DND-41 (cell line): ENCODE measurements around the gene RNLS.

ENCODE experiments used
- ATAC-seq: fragments of 200-7000 bp; cut with Tn5 transposase; 3 replicates; pipeline ENCODE4 v1.9.1; 2021; ENCODE audit warnings: low read depth; ENCODE audit not compliant: insufficient read depth
- DNase-seq: peaks from one replicate; pipeline ENCODE4 v3.0.0-alpha.2; 2020
- H2AFZ ChIP-seq: 2 replicates; pipeline ENCODE4 v1.6.0; 2012; ENCODE audit warnings: low read depth, low read length
- H3K27ac ChIP-seq: 2 replicates; pipeline ENCODE4 v1.5.1; 2012; ENCODE audit warnings: low read length, inconsistent platforms
- H3K27me3 ChIP-seq: fragments of 200-600 bp; sonication (generic); 2 replicates; pipeline ENCODE4 v1.6.0; 2012; ENCODE audit warnings: low read length, mild to moderate bottlenecking, inconsistent platforms; ENCODE audit not compliant: insufficient read depth, poor library complexity
- H3K36me3 ChIP-seq: 2 replicates; pipeline ENCODE4 v1.5.1; 2012; ENCODE audit warnings: low read length, inconsistent platforms; ENCODE audit not compliant: insufficient read depth
- H3K4me1 ChIP-seq: 2 replicates; pipeline ENCODE4 v1.5.1; 2012; ENCODE audit warnings: mild to moderate bottlenecking, low read length; ENCODE audit not compliant: insufficient read depth
- H3K4me2 ChIP-seq: 2 replicates; pipeline ENCODE4 v1.6.0; 2012; ENCODE audit warnings: mild to moderate bottlenecking, moderate library complexity, low read length, inconsistent platforms; ENCODE audit not compliant: insufficient read depth
- H3K4me3 ChIP-seq, 2 experiments: fragments of 200-600 bp in 1 of 2; shearing (Covaris generic) in 1 of 2; 2 replicates each; pipeline ENCODE4 v1.5.1; 2012 to 2016; ENCODE audit warnings: inconsistent platforms in 2 of 2, low read length in 2 of 2, mild to moderate bottlenecking in 2 of 2, low read depth in 1 of 2, moderate library complexity in 1 of 2
- H3K79me2 ChIP-seq: 2 replicates; pipeline ENCODE4 v1.6.0; 2012; ENCODE audit warnings: low read length, inconsistent platforms; ENCODE audit not compliant: insufficient read depth
- H3K9ac ChIP-seq: 2 replicates; pipeline ENCODE4 v1.6.0; 2012; ENCODE audit warnings: low read depth, mild to moderate bottlenecking, inconsistent platforms, low read length, moderate library complexity
- H3K9me3 ChIP-seq: 2 replicates; pipeline ENCODE4 v1.5.1; 2012; ENCODE audit warnings: low read length, moderate library complexity, mild to moderate bottlenecking, inconsistent platforms; ENCODE audit not compliant: insufficient read depth, severe bottlenecking
- H4K20me1 ChIP-seq: 2 replicates; pipeline ENCODE4 v1.6.0; 2012; ENCODE audit warnings: low read length; ENCODE audit not compliant: insufficient read depth
- EZH2 ChIP-seq: IDR thresholded peaks from 3 replicates; pipeline ENCODE4 v1.6.1; 2012; ENCODE audit warnings: borderline replicate concordance, low read depth, mild to moderate bottlenecking, moderate library complexity, low read length, inconsistent platforms; ENCODE audit not compliant: severe bottlenecking
- TF ChIP-seq, protein P1 (sequence below): IDR thresholded peaks from 2 replicates; pipeline ENCODE4 v1.5.1; 2012; ENCODE audit warnings: borderline replicate concordance, low read length, moderate library complexity, mild to moderate bottlenecking; ENCODE audit not compliant: poor library complexity, severe bottlenecking; ENCODE audit errors: extremely low read depth

Gene RNLS

DNA sequence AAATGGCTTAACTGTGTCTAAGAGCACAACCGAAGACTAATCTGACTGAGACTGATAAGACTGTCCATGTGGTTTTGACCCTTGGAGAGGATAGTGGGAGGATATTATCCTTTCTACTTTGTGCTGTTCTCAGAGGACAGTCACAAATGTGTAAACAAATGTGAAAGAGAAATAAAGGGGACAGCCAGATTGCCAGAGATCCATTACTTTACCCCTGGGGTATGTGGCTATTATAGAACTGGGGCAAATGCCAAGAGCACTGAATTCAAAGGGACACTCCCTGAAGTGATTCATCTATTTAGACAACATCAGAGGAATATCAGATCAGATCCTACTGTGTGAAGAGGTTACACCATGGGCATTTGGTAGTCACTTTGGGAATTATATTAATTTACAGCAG is 154.7 kb downstream of the RNLS start:
- DNase-seq (no peak), ATAC-seq (no peak)
- H3K79me2 ChIP-seq, result no peaks in the 10 kb centered on the region
- H3K27ac ChIP-seq, result no peak overlapping the region
- no peaks in the 10 kb centered on the region for H3K27me3 ChIP-seq
- H3K4me2 ChIP-seq, result no peak overlapping the region
- H3K4me1 ChIP-seq, result peaks cover 4% of the 10 kb centered on the region; the same call in 1 of the 2 replicates
- no peak overlapping the region for H2AFZ ChIP-seq
- no peaks in the 10 kb centered on the region for H3K9me3 ChIP-seq
- no peak overlapping the region for H3K4me3 ChIP-seq
- no peak overlapping the region for H3K9ac ChIP-seq
- H4K20me1 ChIP-seq, result no peaks in the 10 kb centered on the region
- TF ChIP-seq, protein P1, sequence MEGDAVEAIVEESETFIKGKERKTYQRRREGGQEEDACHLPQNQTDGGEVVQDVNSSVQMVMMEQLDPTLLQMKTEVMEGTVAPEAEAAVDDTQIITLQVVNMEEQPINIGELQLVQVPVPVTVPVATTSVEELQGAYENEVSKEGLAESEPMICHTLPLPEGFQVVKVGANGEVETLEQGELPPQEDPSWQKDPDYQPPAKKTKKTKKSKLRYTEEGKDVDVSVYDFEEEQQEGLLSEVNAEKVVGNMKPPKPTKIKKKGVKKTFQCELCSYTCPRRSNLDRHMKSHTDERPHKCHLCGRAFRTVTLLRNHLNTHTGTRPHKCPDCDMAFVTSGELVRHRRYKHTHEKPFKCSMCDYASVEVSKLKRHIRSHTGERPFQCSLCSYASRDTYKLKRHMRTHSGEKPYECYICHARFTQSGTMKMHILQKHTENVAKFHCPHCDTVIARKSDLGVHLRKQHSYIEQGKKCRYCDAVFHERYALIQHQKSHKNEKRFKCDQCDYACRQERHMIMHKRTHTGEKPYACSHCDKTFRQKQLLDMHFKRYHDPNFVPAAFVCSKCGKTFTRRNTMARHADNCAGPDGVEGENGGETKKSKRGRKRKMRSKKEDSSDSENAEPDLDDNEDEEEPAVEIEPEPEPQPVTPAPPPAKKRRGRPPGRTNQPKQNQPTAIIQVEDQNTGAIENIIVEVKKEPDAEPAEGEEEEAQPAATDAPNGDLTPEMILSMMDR, result no peak
- no peak for TF ChIP-seq EZH2
- no peaks in the 10 kb centered on the region for H3K36me3 ChIP-seq

DNA sequence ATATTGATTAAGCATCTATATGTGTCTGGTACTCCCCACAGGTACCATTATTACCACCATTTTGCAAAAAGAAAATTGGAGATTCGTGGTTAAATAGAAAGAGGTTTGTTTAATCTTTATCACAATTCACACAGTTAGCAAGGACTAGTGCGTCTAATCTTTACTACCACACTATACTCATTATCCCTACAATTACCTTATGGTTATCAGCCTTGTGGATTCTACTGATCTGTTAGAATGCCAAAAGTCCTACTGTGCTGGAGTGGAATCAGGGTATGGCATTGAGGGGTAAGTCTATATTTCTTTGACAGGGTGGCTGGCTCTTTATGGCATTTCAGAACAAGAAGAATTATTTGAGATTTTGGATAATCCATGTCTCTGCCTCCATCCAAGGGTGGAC is 156.1 kb downstream of the RNLS start:
- Histone ChIP-seq H3K79me2 (no peaks in the 10 kb centered on the region), H3K4me1 (peaks cover 4% of the 10 kb centered on the region; the same call in 1 of the 2 replicates), H4K20me1 (no peaks in the 10 kb centered on the region), H3K27me3 (no peaks in the 10 kb centered on the region), H2AFZ (no peak overlapping the region), H3K4me3 (no peak overlapping the region), H3K27ac (no peak overlapping the region), H3K9ac (no peak overlapping the region), H3K36me3 (no peaks in the 10 kb centered on the region), H3K4me2 (no peak overlapping the region), H3K9me3 (no peaks in the 10 kb centered on the region)
- no peak for TF ChIP-seq EZH2
- TF ChIP-seq, protein P1, result no peak
- DNase-seq (no peak), ATAC-seq (no peak)

DNA sequence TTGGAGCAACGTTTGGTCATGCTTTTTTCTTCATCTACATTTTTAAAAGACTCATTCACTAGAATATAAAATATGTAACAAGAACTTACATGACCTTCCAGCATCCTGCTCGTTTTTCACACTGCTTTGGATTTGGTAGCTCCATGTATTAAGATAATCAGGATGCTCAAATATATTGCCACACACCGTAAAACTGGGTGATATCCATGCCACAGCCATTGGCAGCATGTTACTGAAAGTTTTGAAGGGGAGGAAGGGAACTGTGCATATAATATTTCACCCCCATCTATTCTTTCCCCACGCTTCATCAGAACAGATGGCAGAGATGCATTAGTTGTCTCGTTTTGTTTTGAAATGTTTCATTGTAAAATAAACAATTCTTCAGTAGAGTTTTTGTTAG is 158.2 kb downstream of the RNLS start:
- H3K79me2 ChIP-seq, result no peaks in the 10 kb centered on the region
- no peak for TF ChIP-seq EZH2
- TF ChIP-seq, protein P1, result no peak
- no peak overlapping the region for H3K4me2 ChIP-seq
- no peak overlapping the region for H2AFZ ChIP-seq
- no peak for DNase-seq
- peaks cover 4% of the 10 kb centered on the region; the same call in 1 of the 2 replicates for H3K4me1 ChIP-seq
- H3K27me3 ChIP-seq, result no peaks in the 10 kb centered on the region
- H3K4me3 ChIP-seq, result no peak overlapping the region
- H3K9ac ChIP-seq, result no peak overlapping the region
- ATAC-seq, result no peak
- no peak overlapping the region for H3K27ac ChIP-seq
- H3K9me3 ChIP-seq, result no peaks in the 10 kb centered on the region
- no peaks in the 10 kb centered on the region for H3K36me3 ChIP-seq
- no peaks in the 10 kb centered on the region for H4K20me1 ChIP-seq

DNA sequence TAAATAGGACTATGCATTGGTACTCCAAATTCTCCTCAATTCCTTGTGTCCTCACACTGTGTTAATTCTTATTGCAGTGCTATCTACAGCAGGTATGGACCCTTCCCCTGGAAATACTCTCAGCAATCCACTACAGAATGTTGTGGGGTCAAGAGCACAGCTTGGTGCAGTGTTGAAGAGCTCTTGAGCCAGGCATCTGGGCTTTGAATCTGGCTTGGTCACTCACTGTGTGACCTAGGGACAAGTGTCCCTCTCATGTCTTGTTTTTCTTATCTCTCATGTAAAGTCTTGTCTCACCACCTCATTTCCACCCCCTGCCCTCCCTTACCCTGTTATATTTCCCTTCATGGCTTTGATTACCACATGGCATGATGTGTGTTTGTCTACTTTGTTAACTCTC is 159.4 kb downstream of the RNLS start:
- H4K20me1 ChIP-seq, result no peaks in the 10 kb centered on the region
- H3K4me3 ChIP-seq, result no peak overlapping the region
- DNase-seq (no peak), ATAC-seq (no peak)
- peaks cover 4% of the 10 kb centered on the region; the same call in 1 of the 2 replicates for H3K4me1 ChIP-seq
- H3K27ac ChIP-seq, result no peak overlapping the region
- TF ChIP-seq EZH2, result no peak
- TF ChIP-seq, protein P1, result no peak
- no peaks in the 10 kb centered on the region for H3K36me3 ChIP-seq
- no peaks in the 10 kb centered on the region for H3K9me3 ChIP-seq
- H3K79me2 ChIP-seq, result no peaks in the 10 kb centered on the region
- no peak overlapping the region for H3K4me2 ChIP-seq
- H3K27me3 ChIP-seq, result no peaks in the 10 kb centered on the region
- H3K9ac ChIP-seq, result no peak overlapping the region
- no peak overlapping the region for H2AFZ ChIP-seq
